ENCODE data around the gene CYB5D1. TPM values are rescaled to one million over a fixed set of nuclear protein-coding genes. Genes with fewer than 3 reads are reported as not detected.
A peak's percentile ranks its signal among the peaks of the same experiment; 100 is the strongest.

The CYB5D1 gene
- total RNA-seq, 4 donors from 2014 or later = 7.0 to 14.1 (median 9.1) TPM

DNA sequence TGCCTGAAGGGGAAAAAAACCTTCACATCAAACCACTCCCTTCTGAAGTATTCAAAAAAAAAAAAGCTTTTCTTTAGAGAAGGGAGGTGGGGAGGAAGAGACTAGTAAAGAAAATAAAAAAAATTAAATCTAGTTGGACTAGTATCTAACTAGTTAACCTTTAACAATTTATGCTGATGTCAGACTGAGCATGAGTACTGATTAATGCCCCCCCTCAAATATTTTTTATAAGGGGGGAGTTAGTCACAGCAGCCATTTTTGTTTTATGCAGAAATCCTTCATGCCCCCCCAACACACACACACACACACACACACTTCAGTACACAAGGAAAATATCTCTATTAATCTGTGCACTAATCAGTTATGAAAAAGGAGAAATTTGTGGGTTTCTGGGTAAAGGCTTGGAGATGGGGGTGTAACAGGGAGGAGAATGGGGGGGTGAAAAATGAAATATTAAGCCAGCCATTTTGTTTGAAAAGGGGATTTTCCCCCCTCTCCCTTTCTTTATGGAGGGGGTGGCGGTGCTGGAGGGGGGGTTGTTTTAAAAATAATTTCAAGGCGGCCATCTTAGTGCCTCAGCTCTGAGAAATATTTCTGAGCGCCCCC lies 26.1 kb downstream of the CYB5D1 start:
- peak in 1 of 2 donors; percentile 73 for DNase-seq (ENCODE audit: low spot score in 2 of 2)

DNA sequence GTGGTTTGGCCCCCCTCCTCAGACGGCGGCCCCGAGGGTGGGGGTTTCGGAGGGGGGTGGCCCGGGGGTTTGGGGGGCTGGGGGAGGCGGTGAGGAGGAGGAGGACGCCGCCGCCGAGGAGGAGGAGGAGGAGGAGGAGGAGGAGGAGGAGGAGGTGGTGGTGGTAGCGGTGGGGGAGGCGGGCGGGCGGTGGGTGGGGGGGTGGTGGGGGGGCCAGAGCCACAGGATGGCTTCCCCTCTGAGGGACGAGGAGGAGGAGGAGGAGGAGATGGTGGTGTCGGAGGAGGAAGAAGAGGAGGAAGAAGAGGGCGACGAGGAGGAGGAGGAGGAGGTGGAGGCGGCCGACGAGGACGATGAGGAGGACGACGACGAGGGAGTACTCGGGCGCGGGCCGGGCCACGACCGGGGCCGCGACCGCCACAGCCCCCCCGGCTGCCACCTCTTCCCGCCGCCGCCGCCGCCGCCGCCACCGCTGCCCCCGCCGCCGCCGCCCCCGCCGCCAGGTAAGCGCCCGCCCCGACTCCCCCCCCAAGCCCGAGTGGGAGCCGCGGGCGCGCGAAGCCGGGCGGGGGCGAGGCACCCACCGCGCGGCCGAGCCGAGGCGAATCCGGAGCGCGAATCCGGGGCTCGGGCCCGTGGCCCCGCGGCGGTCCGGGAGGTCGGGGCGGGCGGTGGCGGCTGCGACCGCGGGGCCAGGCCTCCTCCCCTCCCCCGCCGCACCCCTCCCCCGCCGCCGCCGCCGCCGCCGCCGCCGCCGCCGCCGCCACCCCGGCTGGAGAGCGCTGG lies 27.0 kb downstream of the CYB5D1 start:
- peak overlapping the region; percentile 52 for H3K4me3 ChIP-seq (ENCODE audit: low read depth, poor library complexity, severe bottlenecking)
- intact Hi-C loops (cut with DNase I; ENCODE audit: low total_unique reads) = no loop called here
- WGBS, 2 donors = 1% methylated on average over 23 to 29 of the region's 100 CpGs
- no peak for TF ChIP-seq POLR2A (IDR thresholded peaks at IDR 0.05)
- TF ChIP-seq, protein P1, sequence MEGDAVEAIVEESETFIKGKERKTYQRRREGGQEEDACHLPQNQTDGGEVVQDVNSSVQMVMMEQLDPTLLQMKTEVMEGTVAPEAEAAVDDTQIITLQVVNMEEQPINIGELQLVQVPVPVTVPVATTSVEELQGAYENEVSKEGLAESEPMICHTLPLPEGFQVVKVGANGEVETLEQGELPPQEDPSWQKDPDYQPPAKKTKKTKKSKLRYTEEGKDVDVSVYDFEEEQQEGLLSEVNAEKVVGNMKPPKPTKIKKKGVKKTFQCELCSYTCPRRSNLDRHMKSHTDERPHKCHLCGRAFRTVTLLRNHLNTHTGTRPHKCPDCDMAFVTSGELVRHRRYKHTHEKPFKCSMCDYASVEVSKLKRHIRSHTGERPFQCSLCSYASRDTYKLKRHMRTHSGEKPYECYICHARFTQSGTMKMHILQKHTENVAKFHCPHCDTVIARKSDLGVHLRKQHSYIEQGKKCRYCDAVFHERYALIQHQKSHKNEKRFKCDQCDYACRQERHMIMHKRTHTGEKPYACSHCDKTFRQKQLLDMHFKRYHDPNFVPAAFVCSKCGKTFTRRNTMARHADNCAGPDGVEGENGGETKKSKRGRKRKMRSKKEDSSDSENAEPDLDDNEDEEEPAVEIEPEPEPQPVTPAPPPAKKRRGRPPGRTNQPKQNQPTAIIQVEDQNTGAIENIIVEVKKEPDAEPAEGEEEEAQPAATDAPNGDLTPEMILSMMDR (IDR thresholded peaks at IDR 0.05) = no peak
- peak in 1 of 2 donors; percentile 84 for DNase-seq (ENCODE audit: low spot score in 2 of 2)

More for the DNA sequence above, 26.1 kb downstream of the CYB5D1 start:
- no peak overlapping the region for H3K4me3 ChIP-seq (ENCODE audit: low read depth, poor library complexity, severe bottlenecking)
- WGBS, 2 donors = 2 to 7% methylated on average over 3 of the region's 3 CpGs
- TF ChIP-seq POLR2A (IDR thresholded peaks at IDR 0.05) = no peak
- TF ChIP-seq, protein P1 (IDR thresholded peaks at IDR 0.05) = no peak
- intact Hi-C loops (cut with DNase I; ENCODE audit: low total_unique reads) = no loop called here

DNA sequence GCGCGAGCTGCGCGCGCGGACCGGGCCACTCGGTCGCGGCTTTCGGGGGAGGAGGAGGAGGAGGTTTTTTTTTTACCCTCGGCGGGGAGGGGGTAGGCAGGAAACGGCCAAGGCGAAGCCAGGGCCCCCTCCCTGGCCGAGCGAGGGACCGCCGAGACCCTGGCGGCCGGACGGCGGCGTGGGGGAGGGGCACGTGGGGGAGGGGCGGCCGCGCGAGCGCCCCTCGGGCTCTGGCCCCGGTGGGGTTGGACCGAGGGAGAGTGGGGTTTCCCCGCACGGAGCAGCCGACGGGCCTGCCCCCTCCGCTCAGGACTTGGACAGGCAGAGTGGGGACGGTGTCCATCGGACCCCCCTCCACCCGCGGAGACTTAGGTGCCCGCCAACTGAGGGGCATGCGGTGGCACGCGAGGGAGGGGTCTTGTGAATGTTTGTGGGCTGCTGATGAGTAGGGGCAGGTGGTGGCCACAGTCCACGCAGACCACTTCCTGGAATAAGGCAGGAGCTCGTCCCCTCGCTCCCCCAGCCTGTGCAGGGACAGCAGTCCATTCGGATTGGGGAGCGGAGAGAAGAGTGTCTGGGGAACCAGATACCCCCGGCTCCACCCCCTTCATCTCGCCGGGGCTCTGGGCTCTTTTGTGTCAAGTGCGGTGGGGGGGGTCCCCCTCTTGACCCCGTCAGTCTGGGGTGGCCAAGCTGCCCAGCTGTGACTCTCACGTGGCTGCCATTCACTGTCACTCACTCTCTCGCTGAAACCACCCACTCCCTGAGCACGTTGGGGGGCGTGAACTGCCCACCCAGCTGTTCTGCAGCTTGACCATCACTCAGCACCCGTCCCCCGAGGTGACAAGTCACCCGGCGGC lies 27.8 kb downstream of the CYB5D1 start:
- no peak for TF ChIP-seq POLR2A (IDR thresholded peaks at IDR 0.05)
- TF ChIP-seq, protein P1 (IDR thresholded peaks at IDR 0.05) = no peak
- H3K4me3 ChIP-seq (ENCODE audit: low read depth, poor library complexity, severe bottlenecking) = peak overlapping the region; percentile 52
- WGBS, 2 donors = 0 to 2% methylated on average over 10 to 43 of the region's 64 CpGs
- peak; percentile 34 to 90 for DNase-seq (ENCODE audit: low spot score in 2 of 2)
- intact Hi-C loops (cut with DNase I; ENCODE audit: low total_unique reads) = no loop called here

DNA sequence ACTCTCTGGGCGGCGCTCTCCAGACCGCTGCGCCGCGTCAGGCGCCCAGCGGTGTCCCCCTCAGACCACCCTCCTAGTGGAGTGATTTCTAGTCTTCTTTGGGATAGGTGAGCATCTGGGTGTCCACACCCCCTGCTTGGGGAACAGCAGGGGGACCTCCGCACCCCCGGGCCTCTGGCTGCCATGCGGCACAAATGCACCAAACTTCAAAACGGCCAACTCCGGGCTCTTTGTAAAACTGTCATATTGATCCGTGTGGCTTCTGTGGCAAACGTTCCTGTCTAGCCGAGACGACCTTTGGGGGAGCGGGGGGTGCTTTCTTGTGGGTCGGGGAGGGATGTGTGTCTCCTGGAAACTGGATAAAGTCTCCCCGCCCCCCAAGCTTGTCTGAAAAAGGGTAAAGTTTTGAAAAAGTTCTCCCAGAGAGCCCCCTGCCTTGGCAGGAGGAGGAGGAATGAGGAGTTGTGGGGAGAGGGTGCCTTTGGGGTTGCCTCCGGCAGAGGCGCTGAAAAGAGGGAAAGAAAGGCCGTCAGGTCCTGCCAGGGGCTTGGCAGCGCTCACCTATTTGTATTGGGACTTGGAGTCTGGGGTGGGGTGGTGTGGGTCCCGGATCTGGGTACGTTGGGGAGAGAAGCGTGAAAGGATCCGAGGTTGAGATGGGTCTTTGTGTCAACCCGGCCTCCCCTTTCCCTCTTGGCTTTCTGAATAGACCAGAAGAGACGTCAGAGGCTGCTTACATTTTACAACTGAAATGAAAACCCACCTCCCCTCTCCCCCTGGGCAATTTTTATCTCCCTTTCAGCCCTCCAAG lies 28.6 kb downstream of the CYB5D1 start:
- TF ChIP-seq, protein P1 (IDR thresholded peaks at IDR 0.05) = no peak
- no peak for TF ChIP-seq POLR2A (IDR thresholded peaks at IDR 0.05)
- intact Hi-C loops (cut with DNase I; ENCODE audit: low total_unique reads) = no loop called here
- DNase-seq (ENCODE audit: low spot score in 2 of 2) = peak in 1 of 2 donors; percentile 92
- peak overlapping the region; percentile 52 for H3K4me3 ChIP-seq (ENCODE audit: low read depth, poor library complexity, severe bottlenecking)
- 1 to 2% methylated on average over 30 of the region's 30 CpGs for WGBS, 2 donors

DNA sequence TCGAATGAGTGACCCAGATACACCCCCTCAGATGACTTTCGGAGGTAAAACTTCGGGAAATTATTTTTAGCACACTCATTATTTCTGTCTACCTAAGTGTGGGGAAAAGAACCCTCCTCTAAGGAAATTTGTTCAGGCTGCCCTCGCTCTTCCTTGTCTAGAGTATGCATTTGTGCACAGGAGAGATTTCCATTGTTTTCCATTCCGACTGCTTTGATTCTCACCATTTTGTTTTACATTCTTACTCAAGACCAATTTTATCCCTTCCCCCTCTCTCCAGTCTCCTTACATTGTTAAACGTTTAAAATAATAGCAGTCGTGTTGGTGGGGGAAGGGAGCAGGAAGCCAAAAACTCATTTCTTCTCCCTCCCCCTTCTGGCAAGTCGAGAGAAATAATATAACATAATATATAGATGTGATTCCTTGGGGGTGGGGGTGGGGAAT lies 29.3 kb downstream of the CYB5D1 start:
- 2 to 3% methylated on average over 8 of the region's 8 CpGs for WGBS, 2 donors
- H3K4me3 ChIP-seq (ENCODE audit: low read depth, poor library complexity, severe bottlenecking) = no peak overlapping the region
- DNase-seq (ENCODE audit: low spot score in 2 of 2) = no peak
- intact Hi-C loops (cut with DNase I; ENCODE audit: low total_unique reads) = no loop called here
- TF ChIP-seq, protein P1 (IDR thresholded peaks at IDR 0.05) = no peak
- no peak for TF ChIP-seq POLR2A (IDR thresholded peaks at IDR 0.05)
